GM19240 (cell line): ENCODE data around the gene PPP3CB.

Source experiments
- DNase-seq: peaks from one replicate; pipeline ENCODE4 v3.0.0; 2011; ENCODE audit warnings: low spot score; ENCODE audit not compliant: insufficient read length

The PPP3CB gene

GRCh38 chr10:73485320-73485719 lies 10.5 kb downstream of the PPP3CB start:
- no peak for DNase-seq

GRCh38 chr10:73480158-73480557 lies 15.7 kb downstream of the PPP3CB start:
- no peak for DNase-seq

- no peak for DNase-seq
Measured at GRCh38 chr10:73478636-73479035, 17.2 kb downstream of the PPP3CB start.

GRCh38 chr10:73471226-73471625 lies 24.6 kb downstream of the PPP3CB start:
- no peak for DNase-seq

GRCh38 chr10:73469579-73469978 lies 26.2 kb downstream of the PPP3CB start:
- no peak for DNase-seq

- no peak for DNase-seq
Measured at GRCh38 chr10:73467206-73467605, 28.6 kb downstream of the PPP3CB start.

GRCh38 chr10:73465978-73466726 lies 29.7 kb downstream of the PPP3CB start:
- DNase-seq: no peak

- no peak for DNase-seq
Measured at GRCh38 chr10:73460897-73461296, 34.9 kb downstream of the PPP3CB start.

GRCh38 chr10:73459683-73460314 lies 36.0 kb downstream of the PPP3CB start:
- DNase-seq: no peak

GRCh38 chr10:73456187-73456890 lies 39.5 kb downstream of the PPP3CB start:
- DNase-seq: no peak

- no peak for DNase-seq
Measured at GRCh38 chr10:73449113-73449512, 46.7 kb downstream of the PPP3CB start.

GRCh38 chr10:73448384-73448783 lies 47.4 kb downstream of the PPP3CB start:
- DNase-seq: no peak

- DNase-seq: no peak
Measured at GRCh38 chr10:73446926-73447325, 48.9 kb downstream of the PPP3CB start.

- DNase-seq: no peak
Measured at GRCh38 chr10:73444457-73444856, 51.4 kb downstream of the PPP3CB start.

- no peak for DNase-seq
Measured at GRCh38 chr10:73439605-73440312, 56.1 kb downstream of the PPP3CB start.

GRCh38 chr10:73439055-73439454 lies 56.8 kb downstream of the PPP3CB start:
- no peak for DNase-seq

GRCh38 chr10:73433538-73433867 lies 62.3 kb downstream of the PPP3CB start, which contains the start of gene MSS51:
MSS51 (minus strand) TSS chr10:73433561; CDS start chr10:73428284, 5,277 bp downstream.
- no peak for DNase-seq

- DNase-seq: no peak
Measured at GRCh38 chr10:73432646-73433537, 62.9 kb downstream of the PPP3CB start.

GRCh38 chr10:73426318-73426717 lies 69.5 kb downstream of the PPP3CB start:
- no peak for DNase-seq

GRCh38 chr10:73424478-73424877 lies 71.3 kb downstream of the PPP3CB start:
- DNase-seq: no peak

GRCh38 chr10:73423309-73423708 lies 72.5 kb downstream of the PPP3CB start:
- no peak for DNase-seq
